ENCODE data around the gene TRAK2.
"Not testable (repeated sequence)": the region's sequence is repeated elsewhere in the genome, so short reads cannot be mapped to it uniquely, and the experiment has no call there.

Gene TRAK2

GRCh38 chr2:201452058-201452921 lies 1.0 kb upstream of the TRAK2 start:
- peak in 3 of 14 donors; percentile 18 to 45 (median 42) for DNase-seq

- DNase-seq = peak in 1 of 14 donors; percentile 56
Measured at GRCh38 chr2:201450954-201451291, 335 bp downstream of the TRAK2 start.

- no peak for DNase-seq
Measured at GRCh38 chr2:201448701-201449100, 2.6 kb downstream of the TRAK2 start.

DNA sequence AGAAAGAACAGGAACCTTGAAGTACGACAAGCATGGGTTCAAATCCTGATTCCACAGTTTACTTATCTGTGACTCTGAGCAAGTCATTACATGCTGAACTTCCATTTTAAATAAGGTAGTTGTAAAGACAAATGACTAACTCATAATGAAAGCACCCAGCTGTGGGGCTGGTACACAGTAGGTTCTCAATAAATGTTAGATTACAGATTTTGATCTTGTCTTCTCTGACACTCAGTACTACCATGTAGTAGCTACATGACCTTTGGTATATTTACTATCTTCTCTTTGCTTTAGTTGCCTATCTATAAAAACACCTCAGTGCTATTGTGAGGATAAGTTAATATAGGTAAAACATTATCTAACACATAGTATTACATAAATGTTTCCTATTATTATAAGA lies 3.2 kb downstream of the TRAK2 start:
- no peak for DNase-seq

DNA sequence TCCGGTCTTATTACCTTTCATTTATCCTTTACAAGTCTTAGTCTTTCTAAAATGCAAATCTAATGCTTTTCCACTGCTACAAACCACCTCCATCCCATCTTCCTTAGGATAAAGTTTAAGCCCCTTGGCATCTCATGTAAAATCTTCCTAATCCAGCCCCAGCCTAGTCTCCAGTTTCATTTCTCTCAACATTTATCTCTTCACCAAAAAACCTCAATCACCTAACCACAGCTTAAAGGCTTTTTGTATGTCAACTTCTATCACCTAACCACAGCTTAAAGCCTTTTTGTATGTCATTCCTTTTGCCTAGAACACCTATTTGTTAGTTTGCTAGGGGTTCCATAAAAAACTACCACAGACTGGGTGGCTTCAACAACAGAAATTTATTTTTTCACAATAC lies 4.2 kb downstream of the TRAK2 start:
- DNase-seq = no peak

GRCh38 chr2:201444746-201445465 lies 6.4 kb downstream of the TRAK2 start:
- DNase-seq = no peak

DNA sequence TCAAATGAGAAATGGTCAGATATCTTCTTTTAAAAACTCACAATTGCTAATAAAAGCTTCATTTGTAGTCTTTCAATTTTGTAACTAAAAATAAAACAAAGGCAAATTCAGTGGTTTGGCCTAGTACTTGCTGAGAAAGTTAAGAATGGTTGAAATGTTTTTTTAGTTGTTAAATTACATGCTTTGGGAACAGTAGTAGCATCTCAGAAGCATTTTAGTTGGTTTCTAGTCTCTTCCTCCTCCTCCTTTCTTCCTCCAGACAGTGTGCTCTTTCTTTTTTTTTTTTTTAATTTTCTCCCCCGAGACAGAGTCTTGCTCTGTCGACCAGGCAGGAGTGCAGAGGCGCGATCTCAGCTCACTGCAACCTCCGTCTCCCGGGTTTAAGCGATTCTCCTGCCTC lies 9.8 kb downstream of the TRAK2 start:
- DNase-seq = no peak

DNA sequence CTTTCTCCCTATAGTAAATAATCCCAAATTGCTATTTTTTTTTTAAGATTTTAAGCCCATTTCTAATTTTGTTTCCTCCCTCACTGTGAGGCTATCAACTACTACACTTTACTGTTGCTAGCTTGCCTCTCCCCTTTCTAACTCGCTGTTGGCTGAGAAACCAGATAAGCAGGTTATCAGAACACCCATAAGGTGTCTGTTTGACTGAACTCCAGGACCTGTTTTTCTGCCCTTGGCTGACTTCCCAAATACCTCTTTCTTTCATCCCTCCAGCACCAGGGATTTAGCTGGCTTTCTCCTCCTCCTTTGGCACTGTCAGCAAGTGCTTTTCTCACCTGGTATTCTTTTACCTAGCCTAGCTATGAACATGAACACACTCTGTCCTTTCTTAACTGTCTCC lies 11.1 kb downstream of the TRAK2 start:
- no peak for DNase-seq

- DNase-seq = not testable (repeated sequence)
Measured at GRCh38 chr2:201439336-201439922, 11.8 kb downstream of the TRAK2 start.

- no peak for DNase-seq
Measured at GRCh38 chr2:201436141-201436540, 15.1 kb downstream of the TRAK2 start.

GRCh38 chr2:201433394-201433995 lies 17.8 kb downstream of the TRAK2 start:
- no peak for DNase-seq

DNA sequence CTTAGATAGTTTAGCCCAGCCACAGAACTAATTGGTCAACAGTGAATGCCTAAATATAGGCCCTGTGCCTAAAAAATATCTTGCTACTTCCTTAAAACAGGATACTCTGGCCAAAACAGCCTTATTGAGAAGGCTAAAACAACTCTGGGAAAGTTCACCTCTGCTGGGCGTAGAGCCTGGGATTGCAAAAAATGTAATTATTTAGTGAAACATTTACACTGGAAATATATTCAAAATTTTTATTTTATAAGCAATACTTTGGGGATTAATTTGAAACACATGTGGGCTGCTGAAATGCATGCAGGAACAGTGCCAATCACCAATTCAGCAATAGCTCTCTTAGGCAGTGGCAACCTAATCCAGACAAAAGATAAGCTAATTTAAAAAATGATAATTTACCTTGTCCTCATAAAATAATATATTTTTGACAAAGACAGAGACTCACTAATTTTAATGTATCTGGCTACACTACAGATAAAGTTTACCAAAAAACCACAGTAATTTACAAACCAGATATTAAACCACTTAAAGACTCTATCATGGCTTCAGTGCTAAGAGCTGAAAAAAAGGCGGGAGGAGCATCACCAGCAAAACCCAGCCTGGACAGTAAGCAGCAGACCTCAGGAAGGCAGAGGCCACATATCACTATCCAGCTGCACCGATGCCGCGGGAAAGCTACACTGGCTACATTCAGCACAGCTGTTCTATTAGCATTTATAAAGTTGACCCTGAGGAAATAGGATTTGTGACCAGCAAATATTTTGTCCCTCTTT lies 18.5 kb downstream of the TRAK2 start:
- no peak for DNase-seq

- no peak for DNase-seq
Measured at GRCh38 chr2:201432038-201432620, 19.1 kb downstream of the TRAK2 start.

DNA sequence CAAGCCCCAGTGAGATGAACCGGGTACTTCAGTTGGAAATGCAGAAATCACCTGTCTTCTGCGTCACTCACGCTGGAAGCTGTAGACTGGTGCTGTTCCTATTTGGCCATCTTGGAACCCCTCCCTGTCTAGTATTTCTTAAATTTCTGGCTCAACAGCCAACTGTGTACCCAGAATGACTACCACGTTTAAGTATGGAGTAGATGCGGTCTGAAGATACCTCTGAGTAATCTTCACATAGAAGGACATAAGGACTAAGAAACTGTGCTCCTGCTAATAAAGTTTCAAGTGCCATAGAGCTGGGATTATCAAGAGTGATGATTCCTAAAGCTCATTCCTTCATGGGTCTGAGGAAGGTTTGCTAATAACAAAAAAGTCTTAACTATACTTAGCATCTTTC lies 20.4 kb downstream of the TRAK2 start:
- no peak for DNase-seq

DNA sequence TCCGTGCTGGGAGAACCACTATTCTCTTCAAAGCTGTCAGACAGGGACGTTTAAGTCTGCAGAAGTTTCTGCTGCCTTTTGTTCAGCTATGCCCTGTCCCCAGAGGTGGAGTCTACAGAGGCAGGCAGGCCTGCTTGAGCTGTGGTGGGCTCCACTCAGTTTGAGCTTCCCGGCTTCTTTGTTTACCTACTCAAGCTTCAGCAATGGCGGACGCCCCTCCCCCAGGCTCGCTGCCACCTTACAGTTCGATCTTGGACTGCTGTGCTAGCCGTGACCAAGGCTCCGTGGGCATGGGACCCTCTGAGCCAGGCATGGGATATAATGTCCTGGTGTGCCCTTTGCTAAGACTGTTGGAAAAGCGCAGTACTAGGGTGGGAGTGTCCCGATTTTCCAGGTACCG lies 20.9 kb downstream of the TRAK2 start:
- DNase-seq = not testable (repeated sequence)

DNA sequence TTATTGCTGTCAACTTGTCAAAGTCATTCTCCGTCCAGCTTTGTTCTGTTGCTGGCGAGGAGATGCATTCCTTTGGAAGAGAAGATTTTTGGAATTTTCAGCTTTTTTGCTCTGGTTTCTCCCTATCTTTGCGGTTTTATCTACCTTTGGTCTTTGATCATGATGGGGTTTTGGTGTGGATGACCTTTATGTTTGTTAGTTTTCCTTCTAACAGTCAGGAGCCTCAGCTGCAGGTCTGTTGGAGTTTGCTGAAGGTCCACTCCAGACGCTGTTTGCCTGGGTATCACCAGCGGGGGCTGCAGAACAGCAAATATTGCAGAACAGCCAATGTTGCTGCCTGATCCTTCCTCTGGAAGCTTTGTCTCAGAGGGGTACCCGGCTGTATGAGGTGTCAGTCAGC lies 21.4 kb downstream of the TRAK2 start:
- DNase-seq = not testable (repeated sequence)

DNA sequence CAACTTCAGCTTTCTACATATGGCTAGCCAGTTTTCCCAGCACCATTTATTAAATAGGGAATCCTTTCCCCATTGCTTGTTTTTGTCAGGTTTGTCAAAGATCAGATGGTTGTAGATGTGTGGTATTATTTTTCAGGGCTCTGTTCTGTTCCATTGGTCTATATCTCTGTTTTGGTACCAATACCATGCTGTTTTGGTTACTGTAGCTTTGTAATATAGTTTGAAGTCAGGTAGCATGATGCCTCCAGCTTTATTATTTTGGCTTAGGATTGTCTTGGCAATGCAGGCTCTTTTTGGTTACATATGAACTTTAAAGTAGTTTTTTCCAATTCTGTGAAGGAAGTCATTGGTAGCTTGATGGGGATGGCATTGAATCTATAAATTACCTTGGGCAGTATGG lies 22.9 kb downstream of the TRAK2 start:
- not testable (repeated sequence) for DNase-seq

GRCh38 chr2:201425952-201426351 lies 25.3 kb downstream of the TRAK2 start:
- DNase-seq = no peak

DNA sequence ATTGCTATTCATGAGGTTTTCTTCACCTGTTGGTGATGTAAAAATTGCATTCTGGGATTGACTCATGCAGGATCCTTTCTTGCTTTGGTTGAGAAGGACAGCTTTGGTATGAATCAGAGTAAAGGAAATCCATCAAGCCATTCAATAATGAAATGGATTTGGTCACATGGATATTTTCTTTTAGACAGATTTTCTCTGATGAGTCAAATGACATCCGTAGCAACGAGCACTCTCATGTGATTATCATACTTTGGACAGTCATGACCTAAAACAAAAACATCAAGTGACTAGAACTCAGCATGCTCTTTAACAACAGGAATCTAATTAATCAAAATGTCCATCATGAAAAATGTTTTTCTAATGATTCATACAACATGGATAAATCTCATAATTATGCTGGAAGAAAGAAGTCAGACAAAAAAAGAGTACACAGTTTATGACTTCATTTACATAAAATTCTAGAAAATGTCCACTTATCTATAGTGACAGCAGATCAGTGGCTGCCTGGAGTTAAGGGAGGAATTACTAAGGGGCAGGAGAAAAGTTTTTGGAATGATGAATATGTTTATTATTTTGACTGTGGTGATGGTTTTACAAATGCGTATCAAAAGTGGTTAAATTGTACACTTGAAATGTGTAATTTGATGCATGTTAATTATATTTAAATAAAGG lies 30.7 kb downstream of the TRAK2 start:
- DNase-seq = no peak

DNA sequence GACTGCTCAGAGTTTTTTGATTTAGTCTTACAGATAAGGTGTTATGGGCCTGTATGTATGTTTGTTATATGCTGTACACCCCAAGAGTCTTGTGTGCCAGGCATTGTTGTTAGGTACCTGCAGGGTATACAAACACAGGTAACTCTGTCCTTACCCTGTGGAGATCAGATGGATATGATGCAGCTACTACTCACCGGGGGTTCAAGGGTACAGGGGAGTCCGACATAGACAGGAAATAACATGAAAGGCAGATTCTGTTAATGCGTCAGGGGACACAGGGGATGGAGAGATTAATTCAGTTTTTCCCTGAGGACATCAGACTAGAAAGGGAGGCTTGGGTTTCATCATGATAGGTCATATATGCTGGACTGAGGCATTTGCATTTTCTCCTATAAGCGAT lies 31.3 kb downstream of the TRAK2 start:
- DNase-seq = no peak

GRCh38 chr2:201419057-201419635 lies 32.1 kb downstream of the TRAK2 start:
- DNase-seq = no peak

Data from C1 segment of cervical spinal cord (tissue), 14 donors.